Prostate gland (tissue), 2 donors: ENCODE measurements around the gene SCARB1. TPM values are rescaled to one million over a fixed set of nuclear protein-coding genes. Genes with fewer than 3 reads are reported as not detected.

ENCODE experiments used
- DNase-seq: peaks from one replicate; pipeline ENCODE4 v3.0.0-alpha.2; 2019; ENCODE audit warnings: low spot score
- H3K27ac ChIP-seq, 2 donors: fragments of 200-600 bp; sonication (generic); 2 replicates each; pipeline ENCODE4 v1.5.1; 2017 to 2019
- H3K27me3 ChIP-seq: fragments of 200-600 bp; sonication (generic); replicated peaks from 2 replicates; pipeline ENCODE4 v1.5.1; 2019; ENCODE audit not compliant: insufficient read depth
- H3K36me3 ChIP-seq, 2 donors: fragments of 200-600 bp; sonication (generic); 1 replicate in 1 of 2; 2 replicates in 1 of 2; pipeline versions ENCODE4 v1.5.1 to v1.8.1; 2017 to 2019
- H3K4me1 ChIP-seq: fragments of 200-600 bp; sonication (generic); replicated peaks from 2 replicates; pipeline ENCODE4 v1.5.1; 2019
- H3K4me3 ChIP-seq, 2 donors: fragments of 200-600 bp; sonication (generic); 2 replicates each; pipeline ENCODE4 v1.5.1; 2017 to 2019
- H3K9me3 ChIP-seq: fragments of 200-600 bp; sonication (generic); 2 replicates; pipeline ENCODE4 v1.5.1; 2017
- CTCF ChIP-seq, 4 experiments: fragments of 200-600 bp in 2 of 4; fragments of 450-650 bp in 2 of 4; sonication (generic) in 2 of 4; IDR thresholded peaks; 1 replicate in 3 of 4; 2 replicates in 1 of 4; pipeline ENCODE4 v1.5.1; 2016 to 2019; ENCODE audit warnings: antibody characterized with exemption in 4 of 4, mild to moderate bottlenecking in 2 of 4, moderate library complexity in 2 of 4
- POLR2A ChIP-seq: fragments of 450-650 bp; IDR thresholded peaks from one replicate; pipeline ENCODE4 v1.6.1; 2016; ENCODE audit warnings: antibody characterized with exemption, mild to moderate bottlenecking
- POLR2AphosphoS5 ChIP-seq: sonication (generic); formaldehyde crosslinking; IDR thresholded peaks from one replicate; pipeline ENCODE4 v1.6.1; 2017; ENCODE audit warnings: antibody characterized with exemption
- WGBS: methylation state at CpG from one replicate; pipeline ENCODE4 v1.1.5; 2018; 5-methylcytosine and 5-hydroxymethylcytosine counted together
- intact Hi-C: fragments of 100-400 bp; cut with DNase I; formaldehyde crosslinking; loops from one replicate; pipeline ENCODE4 v1.14.2; 2022
- total RNA-seq, 2 donors: library from RNA; depleted of rRNA; stranded (reverse); fragments of >200 nt; gene quantifications; one replicate each; pipeline ENCODE4 v1.1.0, GENCODE V29; 2016

Gene SCARB1
- total RNA-seq, 2 donors from 2014 or later = 28.0 to 44.4 TPM

GRCh38 chr12:124742678-124743077, 121.0 kb downstream of the SCARB1 start:
- Histone ChIP-seq H3K4me1 (peaks cover 12% of the 10 kb centered on the region), H3K4me3 (no peak overlapping the region), H3K36me3 (no peaks in the 10 kb centered on the region), H3K9me3 (no peaks in the 10 kb centered on the region), H3K27me3 (no peaks in the 10 kb centered on the region), H3K27ac (peak overlapping the region; percentile 61 to 67)
- intact Hi-C loops = loop anchor here (10.0 kb wide), 1 partner anchor 228 kb away; no protein-coding TSS in a partner anchor
- 74% methylated on average over 8 of the region's 12 CpGs for WGBS
- no peak for DNase-seq
- TF ChIP-seq POLR2AphosphoS5 (no peak), CTCF (IDR thresholded peaks at IDR 0.05) (no peak), POLR2A (no peak)

GRCh38 chr12:124742111-124742510, 121.6 kb downstream of the SCARB1 start:
- intact Hi-C loops = loop anchor here (10.0 kb wide), 1 partner anchor 227 kb away; no protein-coding TSS in a partner anchor
- Histone ChIP-seq H3K4me1 (peaks cover 12% of the 10 kb centered on the region), H3K36me3 (no peaks in the 10 kb centered on the region), H3K27ac (peak overlapping the region; percentile 61 to 67), H3K9me3 (no peaks in the 10 kb centered on the region), H3K4me3 (no peak overlapping the region), H3K27me3 (no peaks in the 10 kb centered on the region)
- TF ChIP-seq CTCF (IDR thresholded peaks at IDR 0.05) = peak in 1 of 4 experiments; percentile 15
- TF ChIP-seq POLR2A = no peak
- peak; percentile 73 for TF ChIP-seq POLR2AphosphoS5
- 50% methylated on average over 12 of the region's 12 CpGs for WGBS
- peak; percentile 74 for DNase-seq

- Histone ChIP-seq H3K27me3 (no peaks in the 10 kb centered on the region), H3K4me3 (no peak overlapping the region), H3K4me1 (peaks cover 3% of the 10 kb centered on the region), H3K9me3 (no peaks in the 10 kb centered on the region), H3K36me3 (no peaks in the 10 kb centered on the region), H3K27ac (peak overlapping the region; percentile 61 to 67)
- intact Hi-C loops = loop anchor here (10.0 kb wide), 1 partner anchor 226 kb away; no protein-coding TSS in a partner anchor
- TF ChIP-seq CTCF (IDR thresholded peaks at IDR 0.05) = no peak
- no peak for TF ChIP-seq POLR2A
- TF ChIP-seq POLR2AphosphoS5 = no peak
- 96% methylated on average over 7 of the region's 7 CpGs for WGBS
- DNase-seq = no peak
Observed at GRCh38 chr12:124741211-124741610, 122.5 kb downstream of the SCARB1 start.

- H3K4me1 ChIP-seq = no peaks in the 10 kb centered on the region
- 62% methylated on average over 11 of the region's 11 CpGs for WGBS
- H3K4me3 ChIP-seq = no peak overlapping the region
- H3K9me3 ChIP-seq = no peaks in the 10 kb centered on the region
- H3K27me3 ChIP-seq = no peaks in the 10 kb centered on the region
- no peak for DNase-seq
- TF ChIP-seq POLR2A (peak; percentile 8), CTCF (IDR thresholded peaks at IDR 0.05) (peak in 2 of 4 experiments; percentile 14 to 34), POLR2AphosphoS5 (no peak)
- H3K36me3 ChIP-seq = no peaks in the 10 kb centered on the region
- intact Hi-C loops = loop anchor here (10.0 kb wide), 1 partner anchor 226 kb away; no protein-coding TSS in a partner anchor
- H3K27ac ChIP-seq = peak overlapping the region; percentile 61 to 67
Observed at GRCh38 chr12:124740691-124741137, 123.0 kb downstream of the SCARB1 start.

- Histone ChIP-seq H3K27me3 (no peaks in the 10 kb centered on the region), H3K4me1 (no peaks in the 10 kb centered on the region), H3K27ac (peak overlapping the region; percentile 61 to 67), H3K36me3 (no peaks in the 10 kb centered on the region), H3K4me3 (no peak overlapping the region), H3K9me3 (no peaks in the 10 kb centered on the region)
- TF ChIP-seq POLR2A (no peak), CTCF (IDR thresholded peaks at IDR 0.05) (no peak), POLR2AphosphoS5 (no peak)
- intact Hi-C loops = loop anchor here (10.0 kb wide), 1 partner anchor 225 kb away; no protein-coding TSS in a partner anchor
- whole genome bisulfite sequencing = 80% methylated on average over 5 of the region's 5 CpGs
- no peak for DNase-seq
Observed at GRCh38 chr12:124739953-124740561, 123.6 kb downstream of the SCARB1 start.
